GM19025 (cell line): ENCODE measurements around the gene MS4A2.
"Not testable (repeated sequence)": the region's sequence is repeated elsewhere in the genome, so short reads cannot be mapped to it uniquely, and the experiment has no call there.

ENCODE experiments used
- ATAC-seq: cut with Tn5 transposase; IDR thresholded peaks from one replicate; pipeline ENCODE4 v1.9.1; 2021; ENCODE audit warnings: mild to moderate bottlenecking, low read depth, moderate library complexity; ENCODE audit not compliant: unreplicated experiment

Gene MS4A2

GRCh38 chr11:60088364-60088763 lies at the start of gene MS4A2:
Gene MS4A2 (plus strand): TSS chr11:60088664. CDS start chr11:60088766, 102 bp downstream.
- no peak for ATAC-seq

GRCh38 chr11:60040109-60040508 lies 48.4 kb upstream of the MS4A2 start, which contains the start of gene OOSP2:
Gene OOSP2 (plus strand): TSS chr11:60040409. CDS start chr11:60040460, 51 bp downstream.
- ATAC-seq, result no peak

GRCh38 chr11:60050422-60050821 lies 38.0 kb upstream of the MS4A2 start:
- ATAC-seq, result not testable (repeated sequence)

GRCh38 chr11:60050839-60051238 lies 37.6 kb upstream of the MS4A2 start:
- ATAC-seq, result not testable (repeated sequence)

GRCh38 chr11:60056349-60056969 lies 32.0 kb upstream of the MS4A2 start, which contains the start of gene MS4A3:
Gene MS4A3 (plus strand): TSS chr11:60056665. CDS start chr11:60061161, 4,496 bp downstream.
- ATAC-seq, result no peak

- no peak for ATAC-seq
Measured at GRCh38 chr11:60059052-60059451, 29.4 kb upstream of the MS4A2 start.

- no peak for ATAC-seq
Measured at GRCh38 chr11:60059521-60060240, 28.8 kb upstream of the MS4A2 start.

- ATAC-seq, result no peak
Measured at GRCh38 chr11:60064111-60064510, 24.4 kb upstream of the MS4A2 start.

GRCh38 chr11:60065801-60066200 lies 22.7 kb upstream of the MS4A2 start:
- no peak for ATAC-seq

- ATAC-seq, result no peak
Measured at GRCh38 chr11:60069450-60069849, 19.0 kb upstream of the MS4A2 start.

GRCh38 chr11:60071644-60072043 lies 16.8 kb upstream of the MS4A2 start:
- not testable (repeated sequence) for ATAC-seq

- no peak for ATAC-seq
Measured at GRCh38 chr11:60077216-60077817, 11.1 kb upstream of the MS4A2 start.

GRCh38 chr11:60077981-60078380 lies 10.5 kb upstream of the MS4A2 start:
- ATAC-seq, result no peak

GRCh38 chr11:60078745-60079144 lies 9.7 kb upstream of the MS4A2 start:
- no peak for ATAC-seq

- ATAC-seq, result no peak
Measured at GRCh38 chr11:60080535-60080934, 7.9 kb upstream of the MS4A2 start.

GRCh38 chr11:60084631-60085273 lies 3.7 kb upstream of the MS4A2 start:
- ATAC-seq, result no peak

GRCh38 chr11:60085909-60086308 lies 2.6 kb upstream of the MS4A2 start:
- ATAC-seq, result no peak

GRCh38 chr11:60087239-60087638 lies 1.2 kb upstream of the MS4A2 start:
- ATAC-seq, result no peak

- no peak for ATAC-seq
Measured at GRCh38 chr11:60095477-60096120, 7.1 kb downstream of the MS4A2 start.

GRCh38 chr11:60097189-60097588 lies 8.7 kb downstream of the MS4A2 start:
- ATAC-seq, result no peak

GRCh38 chr11:60098508-60098907 lies 10.0 kb downstream of the MS4A2 start:
- no peak for ATAC-seq
